Stomach (tissue), 9 donors: ENCODE data around the gene NOP9. TPM values are rescaled to one million over a fixed set of nuclear protein-coding genes. Genes with fewer than 3 reads are reported as not detected.
A peak's percentile ranks its signal among the peaks of the same experiment; 100 is the strongest.

Source experiments
- DNase-seq, 2 donors: peaks; one replicate each; pipeline versions ENCODE4 v3.0.0 to v3.0.0-alpha.2; 2013 to 2019
- H3K27ac ChIP-seq, 5 donors: fragments of 200-600 bp in 4 of 5; sonication (generic) in 4 of 5; one replicate each; pipeline ENCODE4 v1.5.1; 2013 to 2019; ENCODE audit warnings: mild to moderate bottlenecking in 1 of 5, moderate library complexity in 1 of 5
- H3K27me3 ChIP-seq, 3 donors: fragments of 200-600 bp; sonication (generic); one replicate each; pipeline ENCODE4 v1.5.1; 2017 to 2019; ENCODE audit warnings: mixed run types in 1 of 3
- H3K36me3 ChIP-seq, 4 donors: fragments of 200-600 bp; sonication (generic); 1 replicate in 3 of 4; 2 replicates in 1 of 4; pipeline ENCODE4 v1.5.1; 2016 to 2019
- H3K4me1 ChIP-seq, 4 donors: fragments of 200-600 bp; sonication (generic); one replicate each; pipeline ENCODE4 v1.5.1; 2016 to 2019
- H3K4me3 ChIP-seq, 4 donors: fragments of 200-600 bp; sonication (generic) in 3 of 4; one replicate each; pipeline ENCODE4 v1.5.1; 2016 to 2019; ENCODE audit warnings: mild to moderate bottlenecking in 1 of 4
- H3K9me3 ChIP-seq, 4 donors: fragments of 200-600 bp; sonication (generic); one replicate each; pipeline ENCODE4 v1.5.1; 2016 to 2019
- CTCF ChIP-seq, 7 experiments: fragments of 450-650 bp in 4 of 7; fragments of 200-600 bp in 3 of 7; sonication (generic) in 3 of 7; IDR thresholded peaks; one replicate each; pipeline ENCODE4 v1.5.1; 2016 to 2019; ENCODE audit warnings: antibody characterized with exemption in 7 of 7, control low read depth in 2 of 7, mild to moderate bottlenecking in 1 of 7
- EP300 ChIP-seq: sonication (generic); formaldehyde crosslinking; IDR thresholded peaks from one replicate; pipeline ENCODE4 v1.6.1; 2017; ENCODE audit warnings: antibody characterized with exemption
- POLR2A ChIP-seq, 4 donors: fragments of 450-650 bp; IDR thresholded peaks; one replicate each; pipeline ENCODE4 v1.6.1; 2016; ENCODE audit warnings: antibody characterized with exemption in 4 of 4, control low read depth in 2 of 4, mild to moderate bottlenecking in 1 of 4, moderate library complexity in 1 of 4
- POLR2AphosphoS5 ChIP-seq, 3 donors: sonication (generic); formaldehyde crosslinking; IDR thresholded peaks; one replicate each; pipeline ENCODE4 v1.6.1; 2016; ENCODE audit warnings: antibody characterized with exemption in 3 of 3
- WGBS, 5 donors: extraction: QIAGEN DNeasy Blood & Tissue Kit in 3 of 5; methylation state at CpG; one replicate each; pipeline versions ENCODE4 v1.1.5 to v1.1.7; 2013 to 2018; 5-methylcytosine and 5-hydroxymethylcytosine counted together
- intact Hi-C: fragments of 100-400 bp; cut with DNase I; formaldehyde crosslinking; loops from one replicate; pipeline ENCODE4 v1.15.1; 2023; ENCODE audit warnings: low total_unique reads
- polyA plus RNA-seq, 3 donors: library from polyadenylated mRNA; stranded (reverse); fragments of 200-250 nt; gene quantifications; one replicate each; pipeline ENCODE4 v1.2.3, GENCODE V29; 2013
- total RNA-seq, 5 donors: library from RNA; depleted of rRNA; stranded (reverse); fragments of >200 nt; gene quantifications; one replicate each; pipeline versions ENCODE4 v1.1.0 to v1.2.3, GENCODE V29; 2014 to 2016
- donor health status: healthy with polysubstance abuse.
- donor health status: Bipolar disorder and iron deficiency.
- donor health status: healthy.

Gene NOP9
- total and polyA plus RNA-seq, 8 donors, result 5.4 to 25.7 (median 11.5) TPM

GRCh38 chr14:24269910-24270536 lies 29.6 kb upstream of the NOP9 start:
- intact Hi-C loops, result no loop called here
- Histone ChIP-seq H3K4me1 (peaks cover 9 to 44% (median 26%) of the 10 kb centered on the region in 4 donors), H3K27ac (peak overlapping the region in 1 of 5 donors; percentile 94), H3K9me3 (no peaks in the 10 kb centered on the region), H3K4me3 (peak overlapping the region in 1 of 4 donors; percentile 71), H3K36me3 (peaks cover 30 to 51% (median 50%) of the 10 kb centered on the region in 4 donors), H3K27me3 (no peaks in the 10 kb centered on the region)
- DNase-seq, result no peak
- TF ChIP-seq CTCF (IDR thresholded peaks at IDR 0.05), result no peak
- no peak for TF ChIP-seq POLR2AphosphoS5 (IDR thresholded peaks at IDR 0.05)
- TF ChIP-seq EP300, result no peak
- TF ChIP-seq POLR2A (IDR thresholded peaks at IDR 0.05), result no peak
- 94 to 97% (median 95%) methylated on average over 9 to 14 of the region's 14 CpGs for WGBS, 5 donors

GRCh38 chr14:24270537-24271133 lies 29.0 kb upstream of the NOP9 start:
- peak in 1 of 2 donors; percentile 25 for DNase-seq
- 7 to 20% (median 11%) methylated on average over 6 to 13 of the region's 13 CpGs for WGBS, 5 donors

GRCh38 chr14:24271134-24271833 lies 28.4 kb upstream of the NOP9 start, which contains the start of gene RABGGTA:
RABGGTA (minus strand) TSS chr14:24271597; CDS start chr14:24271115, 482 bp downstream.
- peak within 1 kb of the TSS; percentile 91 to 99 (median 98) for H3K27ac ChIP-seq
- intact Hi-C loops, result no loop called here

More at GRCh38 chr14:24270537-24271133, 29.0 kb upstream of the NOP9 start:
- Histone ChIP-seq H3K27me3 (no peaks in the 10 kb centered on the region), H3K27ac (peak overlapping the region; percentile 91 to 99 (median 98)), H3K4me1 (peaks cover 9 to 50% (median 26%) of the 10 kb centered on the region in 4 donors), H3K9me3 (no peaks in the 10 kb centered on the region), H3K36me3 (peaks cover 30 to 45% (median 44%) of the 10 kb centered on the region in 4 donors), H3K4me3 (peak overlapping the region; percentile 60 to 99 (median 77))
- TF ChIP-seq EP300 (no peak), POLR2AphosphoS5 (IDR thresholded peaks at IDR 0.05) (no peak), CTCF (IDR thresholded peaks at IDR 0.05) (no peak), POLR2A (IDR thresholded peaks at IDR 0.05) (no peak)
- intact Hi-C loops, result no loop called here

More at GRCh38 chr14:24271134-24271833, 28.4 kb upstream of the NOP9 start, which contains the start of gene RABGGTA:
- H3K4me3 ChIP-seq, result peak within 1 kb of the TSS; percentile 60 to 99 (median 77)
- H3K9me3 ChIP-seq, result no peaks in the 10 kb centered on the region
- peak; percentile 90 to 98 for DNase-seq
- H3K36me3 ChIP-seq, result peaks cover 28 to 39% (median 37%) of the 10 kb centered on the region in 4 donors
- TF ChIP-seq EP300 (no peak), POLR2AphosphoS5 (IDR thresholded peaks at IDR 0.05) (peak; percentile 75 to 95 (median 89)), POLR2A (IDR thresholded peaks at IDR 0.05) (peak in 1 of 4 donors; percentile 7), CTCF (IDR thresholded peaks at IDR 0.05) (peak in 5 of 7 experiments; percentile 57 to 75 (median 62))
- no peaks in the 10 kb centered on the region for H3K27me3 ChIP-seq
- WGBS, 5 donors, result 0 to 5% (median 0%) methylated on average over 9 to 61 of the region's 61 CpGs
- H3K4me1 ChIP-seq, result peaks cover 9 to 54% (median 26%) of the 10 kb centered on the region in 4 donors
